HL-60/S4 treated with retinoic acid at 250 ng/mL for 4 days and 3 days (cell line): ENCODE data around the gene VSIG10L2.
"Not testable (repeated sequence)": the region's sequence is repeated elsewhere in the genome, so short reads cannot be mapped to it uniquely, and the experiment has no call there.

Source experiments
- in situ Hi-C: fragments of 300-500 bp; cut with MboI; formaldehyde crosslinking; loops from 2 replicates; pipeline ENCODE4 v1.7.0; 2022; ENCODE audit warnings: low sequenced_read_pairs

VSIG10L2 gene

DNA sequence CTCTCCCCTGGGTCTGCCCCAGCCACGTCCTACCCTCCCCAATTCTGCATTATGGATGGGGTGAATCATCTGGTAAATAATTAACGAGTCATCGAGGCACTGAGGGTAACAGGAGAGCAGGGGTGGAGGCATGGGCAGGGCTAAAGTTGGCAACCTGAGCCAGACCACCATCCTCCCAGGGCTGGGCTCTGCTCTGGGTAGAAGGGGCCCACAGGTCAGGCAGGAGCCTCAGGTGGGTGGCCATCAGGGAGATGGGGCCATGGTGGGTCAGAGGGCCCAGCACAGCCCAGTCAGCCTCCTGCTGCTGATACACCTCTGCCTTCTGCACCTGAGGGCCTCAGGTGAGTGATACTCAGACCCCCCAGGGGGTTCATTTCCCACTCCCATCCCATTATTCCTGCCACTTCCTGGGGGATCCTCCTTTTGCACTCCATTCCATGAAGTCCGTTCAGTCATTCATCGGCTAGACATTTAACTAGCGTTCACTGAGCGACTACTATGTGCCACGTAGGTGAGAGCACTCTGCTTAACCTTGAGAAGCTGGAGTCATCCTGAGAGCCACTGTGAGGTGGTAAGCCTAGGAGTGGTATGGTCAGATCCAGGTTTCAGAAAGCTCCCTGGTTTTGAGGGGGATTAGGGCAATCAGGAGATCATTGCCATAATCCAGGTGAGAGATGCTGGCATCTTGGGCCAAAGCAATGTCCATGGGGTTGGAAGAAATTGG lies at the start of gene VSIG10L2:
TSS of gene VSIG10L2 (plus strand) at position 248 of the 724 bp plus-strand sequence. CDS start at position 260, 12 bp downstream.
- in situ Hi-C loops, result no loop called here

DNA sequence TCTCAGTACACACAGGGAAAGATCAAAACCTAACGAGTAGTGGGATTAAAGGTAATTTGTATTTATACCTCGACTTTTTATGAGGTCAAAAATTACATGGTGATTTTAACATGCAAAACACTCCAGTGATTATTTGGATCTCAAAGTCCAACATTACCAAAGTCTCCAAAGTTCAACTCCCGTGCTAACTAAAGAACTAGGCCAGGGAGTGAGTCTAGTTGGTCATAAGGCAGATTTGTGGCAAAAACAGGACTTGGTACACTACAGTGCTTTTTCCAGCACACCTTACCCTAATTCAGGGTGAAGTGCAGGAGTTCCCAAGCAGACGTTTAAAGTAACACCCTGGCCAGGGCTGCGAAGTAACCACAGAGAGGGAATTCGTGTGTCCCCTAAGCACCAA lies 44.0 kb upstream of the VSIG10L2 start:
- in situ Hi-C loops, result no loop called here

DNA sequence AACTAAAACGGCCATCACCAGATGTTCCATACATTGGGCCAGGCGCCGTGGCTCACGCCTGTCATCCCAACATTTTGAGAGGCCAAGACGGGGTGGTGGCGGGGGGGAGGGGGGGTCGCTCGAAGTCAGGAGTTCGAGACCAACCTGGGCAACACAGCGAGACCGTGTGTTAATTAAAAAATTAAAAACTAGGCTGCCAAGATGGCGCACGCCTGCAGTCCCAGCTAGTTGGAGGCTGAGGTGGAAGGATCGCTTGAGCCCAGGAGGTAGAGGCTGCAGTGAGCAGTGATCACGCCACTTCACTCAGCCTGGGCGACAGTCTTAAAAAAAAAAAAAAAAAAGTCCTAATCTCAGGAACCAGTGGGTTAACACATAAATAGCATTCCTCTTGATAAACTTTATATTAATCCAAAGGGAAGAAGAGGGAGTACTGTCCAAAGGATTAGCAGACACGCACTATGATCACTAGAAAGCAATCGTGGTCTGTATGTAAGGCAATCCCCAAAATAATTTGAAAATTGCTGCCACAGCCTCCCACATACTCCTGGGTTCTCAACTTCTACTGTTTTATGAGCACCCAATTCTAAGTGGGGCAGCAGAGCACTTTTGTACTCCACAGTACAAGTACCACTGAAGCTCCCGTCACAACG lies 43.4 kb upstream of the VSIG10L2 start:
- in situ Hi-C loops, result no loop called here

DNA sequence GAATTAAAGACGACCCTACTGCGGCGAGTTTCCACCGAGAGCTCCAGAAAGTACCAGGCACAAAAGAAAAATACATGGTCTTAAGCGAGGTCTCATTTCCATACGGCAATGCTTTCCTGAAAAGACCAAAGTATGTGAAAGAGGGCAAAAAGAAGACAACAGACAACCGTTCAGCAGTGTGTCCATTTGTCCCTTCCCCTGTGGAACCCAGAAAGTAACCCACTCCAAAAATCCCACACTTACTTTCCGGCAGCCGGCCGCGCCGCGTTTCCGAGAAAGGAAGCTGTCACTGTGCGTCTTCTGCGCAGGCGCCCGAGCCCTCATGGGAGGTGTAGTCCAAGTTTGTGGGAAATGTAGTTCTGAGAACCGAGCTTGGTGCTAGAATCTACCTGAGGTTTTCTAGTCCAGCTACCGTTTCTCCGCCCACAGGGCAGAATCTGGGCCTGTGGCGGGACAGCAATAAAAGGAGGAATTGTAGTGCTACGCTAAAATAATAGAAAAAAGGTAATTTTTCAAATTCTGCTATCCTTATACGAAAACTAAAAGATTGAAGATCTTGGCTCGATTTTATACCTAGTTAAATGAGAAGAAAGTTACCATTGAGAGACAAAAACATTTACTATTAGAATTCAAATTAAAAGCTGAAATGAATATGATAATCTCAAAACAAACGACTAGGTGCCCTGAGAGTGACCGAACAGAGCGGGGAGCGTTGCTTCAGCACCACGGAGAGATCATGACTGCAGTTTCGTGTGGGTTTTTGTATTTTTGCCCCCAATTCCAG lies 42.7 kb upstream of the VSIG10L2 start, which contains the start of gene PUS3:
TSS of gene PUS3 (minus strand) at position 280 of the 784 bp plus-strand sequence. CDS start 6,922 bp downstream, outside the sequence.
- in situ Hi-C loops, result no loop called here

- in situ Hi-C loops, result no loop called here
Observed at GRCh38 chr11:125903711-125904659, 41.9 kb upstream of the VSIG10L2 start, which contains the start of gene DDX25. Gene DDX25, plus strand, starts transcription at chr11:125904508. Its CDS starts 10 bp downstream, at chr11:125904518.

DNA sequence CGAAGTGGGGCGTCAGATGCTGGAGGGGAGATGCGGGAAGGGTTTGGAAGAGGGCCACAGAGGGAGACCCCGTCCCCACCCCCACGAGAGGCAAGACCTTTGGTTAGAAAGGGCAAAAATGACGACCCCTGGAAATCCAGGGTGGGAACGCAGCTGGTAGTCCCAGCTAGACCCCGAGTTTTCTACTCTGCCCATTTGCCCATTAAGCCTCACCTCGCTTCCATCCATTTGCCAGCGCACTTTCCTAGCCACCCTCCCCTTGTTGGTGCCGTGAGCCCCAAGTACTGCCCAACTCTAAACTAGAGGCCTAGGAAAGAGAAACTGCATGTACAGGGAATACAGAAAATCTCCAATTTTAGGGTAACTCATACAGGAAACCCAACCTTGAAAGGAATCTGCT lies 41.2 kb upstream of the VSIG10L2 start:
- in situ Hi-C loops, result no loop called here

- in situ Hi-C loops, result no loop called here
Observed at GRCh38 chr11:125910226-125910849, 35.5 kb upstream of the VSIG10L2 start.

- in situ Hi-C loops, result not testable (repeated sequence)
Observed at GRCh38 chr11:125914601-125915000, 31.2 kb upstream of the VSIG10L2 start.

GRCh38 chr11:125916683-125917347 lies 29.0 kb upstream of the VSIG10L2 start:
- in situ Hi-C loops, result no loop called here

- in situ Hi-C loops, result no loop called here
Observed at GRCh38 chr11:125918140-125918840, 27.6 kb upstream of the VSIG10L2 start.

DNA sequence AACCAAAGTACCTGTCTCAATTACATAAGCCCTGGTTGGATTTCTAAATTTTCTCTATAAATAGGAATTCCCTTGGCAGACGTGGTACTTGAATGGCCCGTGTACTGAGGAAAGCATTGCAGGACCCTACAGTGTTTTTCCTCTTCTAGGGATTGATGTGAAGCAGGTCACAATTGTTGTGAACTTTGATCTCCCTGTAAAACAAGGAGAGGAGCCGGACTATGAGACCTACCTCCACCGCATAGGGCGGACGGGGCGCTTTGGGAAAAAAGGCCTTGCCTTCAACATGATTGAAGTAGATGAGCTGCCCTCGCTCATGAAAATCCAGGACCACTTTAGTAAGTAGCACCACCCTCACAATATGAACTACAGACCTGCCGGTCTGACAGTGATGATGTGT lies 24.8 kb upstream of the VSIG10L2 start:
- in situ Hi-C loops, result loop anchor here (10.0 kb wide), 1 partner anchor 264 kb away; no protein-coding TSS in a partner anchor

DNA sequence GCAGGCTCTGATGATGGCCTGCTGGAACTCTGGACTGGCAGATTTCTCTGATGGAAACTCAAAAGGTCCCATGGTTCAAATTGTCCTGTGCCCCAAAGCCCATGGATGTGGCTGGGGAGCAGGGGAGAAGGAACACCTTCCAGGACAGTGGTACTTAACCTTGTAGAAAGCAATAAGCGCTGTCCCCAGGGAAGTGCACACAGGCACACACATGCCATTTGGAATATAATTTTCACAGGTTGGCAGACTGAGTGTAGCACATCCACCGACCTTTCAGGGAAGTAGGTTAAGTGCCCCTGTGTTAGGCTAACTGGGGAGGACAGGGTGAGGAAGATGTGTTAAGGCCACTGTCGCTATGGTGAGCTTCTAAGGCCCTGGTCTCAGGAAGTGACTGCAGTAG lies 23.7 kb upstream of the VSIG10L2 start:
- in situ Hi-C loops, result loop anchor here (10.0 kb wide), 1 partner anchor 263 kb away; no protein-coding TSS in a partner anchor

DNA sequence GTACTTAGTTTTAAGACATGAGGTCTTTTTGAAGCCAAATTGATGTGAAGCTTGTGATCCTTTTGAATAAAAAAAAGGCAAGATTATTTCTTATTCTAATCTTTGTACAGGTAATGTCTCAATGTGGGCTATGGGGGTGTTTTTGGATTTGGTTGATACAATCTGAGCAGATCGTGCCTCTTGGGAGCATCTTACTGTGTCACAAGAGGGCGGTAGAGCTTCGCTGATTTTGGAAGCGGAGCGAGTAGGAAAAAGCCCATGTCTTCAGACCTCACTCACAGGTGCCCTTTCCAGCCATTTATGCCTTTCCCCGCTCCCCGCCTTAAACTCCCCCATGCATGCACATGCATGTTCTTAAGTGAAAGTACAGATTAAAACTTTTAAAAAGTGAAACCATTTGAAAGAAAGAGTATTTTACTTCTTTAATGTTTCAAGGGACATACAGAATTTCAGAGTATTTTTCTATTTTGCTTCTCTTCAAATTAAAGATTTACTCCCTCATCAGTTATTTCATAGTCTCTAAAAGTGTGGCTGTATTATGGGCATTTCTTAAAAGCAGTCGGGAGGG lies 22.7 kb upstream of the VSIG10L2 start:
- in situ Hi-C loops, result loop anchor here (10.0 kb wide), 1 partner anchor 262 kb away; no protein-coding TSS in a partner anchor

DNA sequence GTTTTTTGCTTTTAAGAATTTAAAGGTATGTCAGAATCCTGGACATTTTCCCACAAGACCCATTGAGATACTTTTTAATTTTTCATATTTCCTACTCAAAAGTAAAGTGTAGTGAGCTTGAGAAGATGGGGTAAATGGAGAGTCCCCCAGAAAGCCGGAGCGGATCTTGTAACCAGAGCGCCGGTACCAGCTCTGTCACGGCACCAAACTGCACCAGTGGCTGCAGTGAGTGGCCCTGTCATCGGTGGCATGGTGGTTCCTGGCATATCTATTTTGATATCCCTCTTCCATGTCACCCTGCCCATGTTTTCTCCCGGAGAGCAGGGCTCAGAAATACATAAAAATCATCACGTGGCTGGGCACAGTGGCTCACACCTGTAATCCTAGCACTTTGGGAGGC lies 22.2 kb upstream of the VSIG10L2 start:
- in situ Hi-C loops, result loop anchor here (10.0 kb wide), 1 partner anchor 261 kb away; no protein-coding TSS in a partner anchor

DNA sequence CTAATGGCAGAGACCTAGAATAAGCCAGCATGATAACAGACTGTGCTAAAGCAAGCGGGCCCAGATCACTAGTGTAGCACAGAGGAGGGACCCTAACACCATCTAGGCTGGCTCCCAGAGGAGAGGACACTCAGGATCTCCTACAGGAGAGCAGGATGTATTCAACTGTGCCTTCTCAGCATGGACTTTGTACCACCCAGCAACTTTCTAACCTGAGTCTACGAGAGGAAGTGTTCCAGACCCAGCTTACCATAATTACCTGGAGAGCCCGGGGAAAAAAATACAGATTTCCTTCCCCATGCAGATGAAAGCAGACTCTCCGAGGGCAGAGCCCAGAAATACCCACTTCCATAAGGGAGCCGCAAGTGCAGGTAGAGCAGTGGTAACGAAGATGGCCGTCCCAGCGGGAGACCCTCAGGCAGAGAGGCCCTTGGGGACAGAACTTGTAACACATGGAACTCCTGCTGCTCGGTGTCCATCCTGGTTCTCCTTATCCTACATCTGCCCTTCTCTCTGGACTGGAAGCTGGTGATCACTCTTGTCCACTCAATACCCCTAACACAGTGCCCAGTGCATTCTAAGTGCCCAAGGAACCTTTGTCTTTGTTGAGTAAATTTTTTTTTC lies 21.3 kb upstream of the VSIG10L2 start:
- in situ Hi-C loops, result loop anchor here (10.0 kb wide), 1 partner anchor 260 kb away; no protein-coding TSS in a partner anchor

DNA sequence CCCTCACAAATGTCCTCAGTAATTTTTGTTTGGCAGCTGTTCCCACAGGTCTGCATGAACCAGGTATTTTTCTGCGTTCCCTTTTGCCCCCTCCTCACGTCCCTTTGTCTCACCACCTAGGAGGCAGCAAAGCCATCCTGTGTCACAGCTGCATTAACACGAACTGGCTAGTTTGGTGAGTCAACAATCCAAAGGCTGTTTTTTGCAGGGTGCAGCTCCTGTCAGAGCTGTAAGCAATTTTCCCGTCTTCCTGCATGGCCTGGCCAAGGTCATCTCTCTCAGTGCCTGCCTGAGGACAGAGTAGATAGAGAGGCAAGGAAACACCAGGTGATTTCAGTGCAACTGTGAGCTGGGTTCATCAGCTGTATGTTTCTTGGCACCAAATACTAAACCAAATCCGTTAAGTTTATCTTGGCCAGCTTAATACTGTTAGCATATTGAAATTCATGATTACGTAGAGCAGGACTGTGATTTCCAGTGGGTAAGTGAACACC lies 20.6 kb upstream of the VSIG10L2 start:
- in situ Hi-C loops, result loop anchor here (10.0 kb wide), 1 partner anchor 260 kb away; no protein-coding TSS in a partner anchor

DNA sequence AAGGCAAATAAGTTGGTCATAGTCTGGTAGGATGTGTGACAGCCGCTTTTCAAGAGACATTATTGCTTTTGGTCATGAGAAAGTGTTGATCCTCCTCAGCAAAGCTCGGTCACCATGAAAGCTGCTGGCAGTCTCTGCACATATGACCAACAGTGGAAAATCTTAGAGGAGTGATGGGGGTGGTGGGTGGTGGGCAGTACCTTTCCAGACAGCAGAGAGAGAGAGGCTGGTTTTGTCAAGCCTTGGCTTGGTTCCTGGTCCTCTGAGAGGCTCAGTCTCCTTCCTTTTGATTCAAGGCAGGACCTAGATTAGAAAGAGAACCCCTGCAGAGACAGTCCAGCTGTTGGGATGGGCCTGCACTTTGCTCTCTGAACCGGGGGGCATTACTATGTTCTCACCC lies 20.0 kb upstream of the VSIG10L2 start:
- in situ Hi-C loops, result loop anchor here (10.0 kb wide), 1 partner anchor 259 kb away; no protein-coding TSS in a partner anchor
